ENCODE results near the gene NAV1.

The NAV1 gene

GRCh38 chr1:201504799-201505502, 34.0 kb upstream of the NAV1 start:
- TF ChIP-seq REST (IDR thresholded peaks at IDR 0.05; ENCODE audit: insufficient read depth in 1 of 2, low read depth in 2 of 2, low read length in 2 of 2) (no peak), SIN3A (IDR thresholded peaks at IDR 0.05; ENCODE audit: borderline replicate concordance, insufficient read depth, low read length) (no peak), POLR2AphosphoS5 (IDR thresholded peaks at IDR 0.05; ENCODE audit: low read depth, low read length) (no peak), TAF1 (IDR thresholded peaks at IDR 0.05; ENCODE audit: borderline replicate concordance, insufficient read depth, low read length) (no peak), FOXP2 (optimal IDR thresholded peaks at IDR 0.05; ENCODE audit: borderline replicate concordance, extremely low read depth, extremely low read length, insufficient read depth) (no peak)

- TF ChIP-seq FOXP2 (optimal IDR thresholded peaks at IDR 0.05; ENCODE audit: borderline replicate concordance, extremely low read depth, extremely low read length, insufficient read depth) (peak; percentile 40), TAF1 (IDR thresholded peaks at IDR 0.05; ENCODE audit: borderline replicate concordance, insufficient read depth, low read length) (no peak), POLR2AphosphoS5 (IDR thresholded peaks at IDR 0.05; ENCODE audit: low read depth, low read length) (peak; percentile 36; the same call in 1 of the 2 replicates), SIN3A (IDR thresholded peaks at IDR 0.05; ENCODE audit: borderline replicate concordance, insufficient read depth, low read length) (no peak), REST (IDR thresholded peaks at IDR 0.05; ENCODE audit: insufficient read depth in 1 of 2, low read depth in 2 of 2, low read length in 2 of 2) (no peak; a peak in 1 of 4 replicates)
Measured at GRCh38 chr1:201505503-201505890, 33.4 kb upstream of the NAV1 start.

- TF ChIP-seq REST (IDR thresholded peaks at IDR 0.05; ENCODE audit: insufficient read depth in 1 of 2, low read depth in 2 of 2, low read length in 2 of 2) = no peak
- TF ChIP-seq POLR2AphosphoS5 (IDR thresholded peaks at IDR 0.05; ENCODE audit: low read depth, low read length) = no peak
- no peak for TF ChIP-seq TAF1 (IDR thresholded peaks at IDR 0.05; ENCODE audit: borderline replicate concordance, insufficient read depth, low read length)
- no peak for TF ChIP-seq FOXP2 (optimal IDR thresholded peaks at IDR 0.05; ENCODE audit: borderline replicate concordance, extremely low read depth, extremely low read length, insufficient read depth)
- TF ChIP-seq SIN3A (IDR thresholded peaks at IDR 0.05; ENCODE audit: borderline replicate concordance, insufficient read depth, low read length) = no peak
Measured at GRCh38 chr1:201506092-201506491, 32.8 kb upstream of the NAV1 start.

GRCh38 chr1:201506557-201507359, 32.2 kb upstream of the NAV1 start, which contains the start of gene CSRP1:
TSS of gene CSRP1 (minus strand) at chr1:201507123. CDS start at chr1:201496303, 10,820 bp downstream.
- TF ChIP-seq FOXP2 (optimal IDR thresholded peaks at IDR 0.05; ENCODE audit: borderline replicate concordance, extremely low read depth, extremely low read length, insufficient read depth) (no peak), SIN3A (IDR thresholded peaks at IDR 0.05; ENCODE audit: borderline replicate concordance, insufficient read depth, low read length) (no peak), POLR2AphosphoS5 (IDR thresholded peaks at IDR 0.05; ENCODE audit: low read depth, low read length) (0 out of 2 replicates have a peak, but pooled peaks have one; percentile 26), TAF1 (IDR thresholded peaks at IDR 0.05; ENCODE audit: borderline replicate concordance, insufficient read depth, low read length) (no peak), REST (IDR thresholded peaks at IDR 0.05; ENCODE audit: insufficient read depth in 1 of 2, low read depth in 2 of 2, low read length in 2 of 2) (no peak)
